ENCODE results near the gene CEP128.

CEP128 gene

DNA sequence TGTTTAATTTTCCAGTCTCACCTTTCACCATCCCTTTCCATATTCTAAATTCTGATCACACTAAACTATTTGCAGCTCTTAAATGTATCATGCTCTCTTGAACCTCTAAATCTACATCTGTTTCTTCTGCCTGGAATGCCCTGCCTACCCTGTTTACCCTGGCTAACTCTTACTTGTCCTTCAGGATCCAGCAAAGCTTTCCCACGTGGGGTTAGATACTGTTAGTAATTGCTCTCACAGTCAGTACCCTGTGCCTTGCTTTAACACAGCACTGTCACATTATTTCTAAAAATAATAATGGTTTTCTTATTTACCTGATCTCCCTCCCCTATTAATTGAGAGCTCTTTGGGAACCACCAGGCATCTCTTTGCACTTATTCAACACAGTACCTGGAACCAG is 333.0 kb downstream of the CEP128 start:
- no peak overlapping the region for H3K4me3 ChIP-seq (ENCODE audit: low read depth in 1 of 2, low read length in 1 of 2)
- TF ChIP-seq, protein P1, sequence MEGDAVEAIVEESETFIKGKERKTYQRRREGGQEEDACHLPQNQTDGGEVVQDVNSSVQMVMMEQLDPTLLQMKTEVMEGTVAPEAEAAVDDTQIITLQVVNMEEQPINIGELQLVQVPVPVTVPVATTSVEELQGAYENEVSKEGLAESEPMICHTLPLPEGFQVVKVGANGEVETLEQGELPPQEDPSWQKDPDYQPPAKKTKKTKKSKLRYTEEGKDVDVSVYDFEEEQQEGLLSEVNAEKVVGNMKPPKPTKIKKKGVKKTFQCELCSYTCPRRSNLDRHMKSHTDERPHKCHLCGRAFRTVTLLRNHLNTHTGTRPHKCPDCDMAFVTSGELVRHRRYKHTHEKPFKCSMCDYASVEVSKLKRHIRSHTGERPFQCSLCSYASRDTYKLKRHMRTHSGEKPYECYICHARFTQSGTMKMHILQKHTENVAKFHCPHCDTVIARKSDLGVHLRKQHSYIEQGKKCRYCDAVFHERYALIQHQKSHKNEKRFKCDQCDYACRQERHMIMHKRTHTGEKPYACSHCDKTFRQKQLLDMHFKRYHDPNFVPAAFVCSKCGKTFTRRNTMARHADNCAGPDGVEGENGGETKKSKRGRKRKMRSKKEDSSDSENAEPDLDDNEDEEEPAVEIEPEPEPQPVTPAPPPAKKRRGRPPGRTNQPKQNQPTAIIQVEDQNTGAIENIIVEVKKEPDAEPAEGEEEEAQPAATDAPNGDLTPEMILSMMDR (IDR thresholded peaks at IDR 0.05): no peak
- H3K9me3 ChIP-seq: no peaks in the 10 kb centered on the region
- H3K27ac ChIP-seq: no peak overlapping the region
- no peaks in the 10 kb centered on the region for H3K36me3 ChIP-seq
- H3K4me1 ChIP-seq (ENCODE audit: control insufficient read depth in 1 of 2, insufficient read depth in 1 of 2, low read depth in 1 of 2, low read length in 1 of 2): no peaks in the 10 kb centered on the region
- no peaks in the 10 kb centered on the region for H3K27me3 ChIP-seq

DNA sequence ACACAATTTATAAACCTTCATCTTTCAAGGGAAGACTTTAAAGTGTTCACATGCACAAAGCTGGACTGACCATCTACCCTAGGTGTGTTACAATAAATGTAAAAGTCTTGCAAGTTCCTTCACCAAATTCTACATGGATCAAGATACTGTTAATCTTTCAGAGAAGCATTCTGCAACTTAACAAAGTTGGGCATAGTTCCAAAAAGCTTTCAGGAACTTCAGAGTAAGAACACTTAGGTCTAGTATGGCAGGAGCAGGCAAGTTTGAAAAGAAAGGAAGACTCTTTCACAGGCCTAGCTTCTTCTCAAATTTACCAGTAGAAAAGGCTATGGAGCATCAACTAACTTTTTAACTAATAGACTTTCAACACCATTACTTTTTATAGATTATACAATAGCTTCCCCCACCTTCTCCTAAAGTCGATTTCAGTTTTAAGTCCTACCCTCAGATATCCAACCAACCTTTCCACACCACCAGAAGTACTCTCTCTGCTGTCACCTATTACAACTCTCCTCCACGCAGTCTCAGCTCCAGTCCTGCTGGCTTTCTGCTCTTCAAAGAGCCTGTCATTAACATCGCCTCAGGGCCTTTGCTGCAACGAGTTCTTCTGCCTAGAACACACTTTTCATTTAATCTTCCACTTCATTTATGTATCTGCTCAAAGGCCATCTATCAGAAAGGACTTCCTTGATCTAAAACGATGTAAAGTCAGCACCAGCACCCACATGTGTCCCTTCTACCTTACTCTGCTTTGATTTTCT is 333.9 kb downstream of the CEP128 start:
- no peaks in the 10 kb centered on the region for H3K4me1 ChIP-seq (ENCODE audit: control insufficient read depth in 1 of 2, insufficient read depth in 1 of 2, low read depth in 1 of 2, low read length in 1 of 2)
- H3K4me3 ChIP-seq (ENCODE audit: low read depth in 1 of 2, low read length in 1 of 2): no peak overlapping the region
- TF ChIP-seq, protein P1 (IDR thresholded peaks at IDR 0.05): no peak
- no peaks in the 10 kb centered on the region for H3K27me3 ChIP-seq
- no peaks in the 10 kb centered on the region for H3K36me3 ChIP-seq
- no peak overlapping the region for H3K27ac ChIP-seq
- H3K9me3 ChIP-seq: no peaks in the 10 kb centered on the region

DNA sequence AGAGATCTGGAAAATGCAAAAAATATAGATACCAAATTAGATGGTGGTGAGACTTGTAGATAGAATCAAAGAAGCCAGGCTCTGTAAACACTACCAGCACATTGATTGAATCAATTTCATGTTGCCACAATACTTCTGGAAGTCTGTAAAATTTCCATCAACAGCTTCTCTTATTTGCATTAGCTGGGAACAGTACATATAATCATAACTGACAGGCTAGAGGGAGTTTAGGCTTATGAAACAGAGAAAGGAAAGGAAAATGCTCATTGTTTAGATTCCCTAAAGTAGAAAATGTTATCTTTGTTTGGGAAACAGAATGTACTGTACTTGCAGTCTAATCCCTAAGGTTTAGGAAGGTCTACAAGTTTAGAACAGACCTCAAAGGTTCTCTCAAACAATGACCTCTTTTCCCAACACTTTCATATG is 335.2 kb downstream of the CEP128 start:
- no peak overlapping the region for H3K27ac ChIP-seq
- H3K36me3 ChIP-seq: no peaks in the 10 kb centered on the region
- no peaks in the 10 kb centered on the region for H3K9me3 ChIP-seq
- TF ChIP-seq, protein P1 (IDR thresholded peaks at IDR 0.05): no peak
- no peak overlapping the region for H3K4me3 ChIP-seq (ENCODE audit: low read depth in 1 of 2, low read length in 1 of 2)
- no peaks in the 10 kb centered on the region for H3K4me1 ChIP-seq (ENCODE audit: control insufficient read depth in 1 of 2, insufficient read depth in 1 of 2, low read depth in 1 of 2, low read length in 1 of 2)
- H3K27me3 ChIP-seq: no peaks in the 10 kb centered on the region

DNA sequence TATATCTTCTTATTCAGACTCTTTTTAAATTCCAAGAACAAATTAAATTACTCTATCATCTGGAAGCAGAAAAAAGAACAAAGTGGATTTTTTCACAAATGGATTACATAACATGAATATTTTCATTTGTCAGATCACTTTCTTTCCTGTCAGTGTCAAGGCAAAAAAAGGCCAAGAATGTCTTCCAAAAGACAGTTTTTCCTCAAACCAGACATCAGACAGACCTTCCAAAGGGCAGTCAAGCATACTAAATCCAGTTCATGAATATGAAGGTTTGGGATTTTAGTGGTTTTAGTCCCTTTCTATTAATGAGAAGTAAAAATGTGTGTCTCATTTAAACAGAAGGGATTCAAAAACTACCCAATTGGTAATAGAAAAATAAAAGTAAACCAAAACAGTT is 336.0 kb downstream of the CEP128 start:
- no peaks in the 10 kb centered on the region for H3K27me3 ChIP-seq
- TF ChIP-seq, protein P1 (IDR thresholded peaks at IDR 0.05): no peak
- no peaks in the 10 kb centered on the region for H3K4me1 ChIP-seq (ENCODE audit: control insufficient read depth in 1 of 2, insufficient read depth in 1 of 2, low read depth in 1 of 2, low read length in 1 of 2)
- no peak overlapping the region for H3K4me3 ChIP-seq (ENCODE audit: low read depth in 1 of 2, low read length in 1 of 2)
- no peaks in the 10 kb centered on the region for H3K36me3 ChIP-seq
- no peak overlapping the region for H3K27ac ChIP-seq
- H3K9me3 ChIP-seq: no peaks in the 10 kb centered on the region

DNA sequence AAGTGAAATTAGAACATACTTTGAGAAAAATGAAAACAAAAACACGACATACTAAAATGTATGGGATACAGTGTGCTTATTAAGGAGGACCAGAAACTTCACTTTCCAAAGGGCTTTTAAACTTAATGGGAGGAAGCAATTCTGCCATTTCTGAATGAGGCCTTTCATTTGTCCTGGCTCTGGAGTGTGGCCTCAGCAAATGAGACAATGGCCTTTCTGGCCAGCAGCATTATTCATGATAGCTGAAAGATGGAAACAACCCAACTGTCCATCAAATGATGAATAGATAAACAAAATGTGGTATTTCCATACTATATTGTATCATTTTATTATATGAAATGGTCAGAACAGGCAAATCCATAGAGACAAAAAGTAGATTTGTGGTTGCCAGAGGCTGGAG is 338.6 kb downstream of the CEP128 start:
- Histone ChIP-seq H3K27me3 (no peaks in the 10 kb centered on the region), H3K36me3 (no peaks in the 10 kb centered on the region), H3K4me3 (ENCODE audit: low read depth in 1 of 2, low read length in 1 of 2) (no peak overlapping the region), H3K27ac (no peak overlapping the region), H3K4me1 (ENCODE audit: control insufficient read depth in 1 of 2, insufficient read depth in 1 of 2, low read depth in 1 of 2, low read length in 1 of 2) (no peaks in the 10 kb centered on the region), H3K9me3 (no peaks in the 10 kb centered on the region)
- TF ChIP-seq, protein P1 (IDR thresholded peaks at IDR 0.05): no peak
